HepG2 (cell line): ENCODE measurements around the gene LCN2. TPM values are rescaled to one million over a fixed set of nuclear protein-coding genes. Genes with fewer than 3 reads are reported as not detected.

Experiments used
- FOXK1 ChIP-seq: sonication (generic); formaldehyde crosslinking; IDR thresholded peaks from 2 replicates; pipeline ENCODE4 v1.4.0; 2020; ENCODE audit warnings: low read depth, missing genetic modification reagents, borderline replicate concordance
- FOXO4 ChIP-seq: sonication (generic); formaldehyde crosslinking; conservative IDR thresholded peaks from 2 replicates; pipeline ENCODE4 v1.8.1; 2023; ENCODE audit warnings: missing genetic modification reagents
- GABPA ChIP-seq, 2 experiments: IDR thresholded peaks; 2 replicates each; pipeline ENCODE4 v1.6.1; 2011 to 2016; ENCODE audit warnings: low read depth in 2 of 2, low read length in 1 of 2, missing biosample characterization in 1 of 2, missing genetic modification characterization in 1 of 2
- HNRNPH1 ChIP-seq: fragments of 200-400 bp; formaldehyde crosslinking; optimal IDR thresholded peaks from 2 replicates; pipeline ENCODE3; 2017; ENCODE audit warnings: mild to moderate bottlenecking, low read depth, low read length
- MAFK ChIP-seq, 2 experiments: IDR thresholded peaks in 1 of 2; conservative IDR thresholded peaks in 1 of 2; 2 replicates each; pipeline ENCODE4 v1.6.1; 2011; ENCODE audit warnings: improper control_type of control experiment in 2 of 2, low read length in 2 of 2
- NFYC ChIP-seq: IDR thresholded peaks from 2 replicates; pipeline ENCODE4 v1.6.1; 2016; ENCODE audit warnings: missing genetic modification reagents, missing compliant biosample characterization
- NPAS2 ChIP-seq: sonication (generic); formaldehyde crosslinking; IDR thresholded peaks from 2 replicates; pipeline ENCODE4 v1.8.0; 2022; ENCODE audit warnings: mild to moderate bottlenecking, missing genetic modification reagents, borderline replicate concordance
- NR2F6 ChIP-seq, 2 experiments: IDR thresholded peaks; 2 replicates each; pipeline ENCODE4 v1.6.1; 2016; ENCODE audit warnings: antibody characterized with exemption in 1 of 2, mild to moderate bottlenecking in 1 of 2
- ONECUT2 ChIP-seq: sonication (generic); formaldehyde crosslinking; IDR thresholded peaks from 2 replicates; pipeline ENCODE4 v1.4.0; 2020; ENCODE audit warnings: missing genetic modification reagents
- PRPF4 ChIP-seq: fragments of 200-400 bp; formaldehyde crosslinking; IDR thresholded peaks from 2 replicates; pipeline ENCODE4 v1.6.1; 2016; ENCODE audit warnings: low read length, low read depth; ENCODE audit not compliant: poor library complexity, severe bottlenecking
- RCOR2 ChIP-seq: IDR thresholded peaks from 2 replicates; pipeline ENCODE4 v1.6.1; 2016; ENCODE audit warnings: missing biosample characterization, missing genetic modification reagents
- REPIN1 ChIP-seq: sonication (generic); formaldehyde crosslinking; IDR thresholded peaks from 2 replicates; pipeline ENCODE4 v1.8.0; 2022; ENCODE audit warnings: missing genetic modification reagents, low read depth, mild to moderate bottlenecking, borderline replicate concordance
- RFXAP ChIP-seq: sonication (generic); formaldehyde crosslinking; IDR thresholded peaks from 2 replicates; pipeline ENCODE4 v1.4.0; 2020; ENCODE audit warnings: missing genetic modification reagents, borderline replicate concordance
- SPEN ChIP-seq: sonication (generic); formaldehyde crosslinking; IDR thresholded peaks from 2 replicates; pipeline ENCODE4 v1.5.1; 2020; ENCODE audit warnings: low read depth, mild to moderate bottlenecking, missing genetic modification reagents
- TAF1 ChIP-seq: sonication (generic); formaldehyde crosslinking; IDR thresholded peaks from 2 replicates; pipeline ENCODE4 v1.4.0; 2020; ENCODE audit warnings: missing genetic modification reagents
- ZFP1 ChIP-seq: IDR thresholded peaks from 2 replicates; pipeline ENCODE4 v1.6.1; 2016
- ZMYM2 ChIP-seq: sonication (generic); formaldehyde crosslinking; IDR thresholded peaks from 2 replicates; pipeline ENCODE4 v1.8.0; 2022; ENCODE audit warnings: mild to moderate bottlenecking, missing genetic modification reagents
- ZNF17 ChIP-seq: sonication (generic); formaldehyde crosslinking; IDR thresholded peaks from 2 replicates; pipeline ENCODE4 v1.5.0; 2020; ENCODE audit warnings: mild to moderate bottlenecking, missing genetic modification reagents
- ZNF256 ChIP-seq: sonication (generic); formaldehyde crosslinking; conservative IDR thresholded peaks from 2 replicates; pipeline ENCODE4 v1.4.0; 2020; ENCODE audit warnings: missing genetic modification reagents
- ZNF326 ChIP-seq: sonication (generic); formaldehyde crosslinking; IDR thresholded peaks from 2 replicates; pipeline ENCODE4 v1.4.0; 2020; ENCODE audit warnings: missing genetic modification reagents, borderline replicate concordance
- polyA plus RNA-seq, 8 experiments: library from polyadenylated mRNA; depleted of rRNA in 3 of 8; stranded (reverse) in 7 of 8; unstranded in 1 of 8; fragments of >200 nt; fragmentation: Illumina TruSeq in 4 of 8; extraction: Trizol in 4 of 8; gene quantifications; 2 replicates each; pipeline versions ENCODE4 v1.2.1 to v1.2.3, GENCODE V29; 2011 to 2016; ENCODE audit warnings: low read depth in 4 of 8, missing spikeins in 1 of 8, mixed read lengths in 1 of 8; ENCODE audit not compliant: insufficient read depth in 1 of 8
- total RNA-seq, 5 experiments: library from RNA; depleted of rRNA; stranded (reverse); fragments of >200 nt; fragmentation: Illumina TruSeq; extraction: Trizol; gene quantifications; 2 replicates each; pipeline ENCODE4 v1.2.3, GENCODE V29; 2016; ENCODE audit warnings: low read depth in 1 of 5
- TF ChIP-seq, protein P1 (sequence below): sonication (generic); formaldehyde crosslinking; IDR thresholded peaks from 2 replicates; pipeline ENCODE4 v1.5.0; 2020; ENCODE audit warnings: missing genetic modification reagents
- TF ChIP-seq, protein P2 (sequence below): sonication (generic); formaldehyde crosslinking; IDR thresholded peaks from 2 replicates; pipeline ENCODE4 v1.4.0; 2020; ENCODE audit warnings: mild to moderate bottlenecking, missing genetic modification reagents
- TF ChIP-seq, protein P3 (sequence below): sonication (generic); formaldehyde crosslinking; IDR thresholded peaks from 2 replicates; pipeline ENCODE4 v1.4.0; 2020; ENCODE audit warnings: missing genetic modification reagents
- TF ChIP-seq, protein P4 (sequence below): sonication (generic); formaldehyde crosslinking; IDR thresholded peaks from 2 replicates; pipeline ENCODE4 v1.8.0; 2022; ENCODE audit warnings: mild to moderate bottlenecking, missing genetic modification reagents, borderline replicate concordance

The LCN2 gene
- total and polyA plus RNA-seq, 2 of the 13 experiments (the other 11 are each of a cell fraction or from before 2014, with no cell fraction given), result 0.38 to 1.4 TPM

DNA sequence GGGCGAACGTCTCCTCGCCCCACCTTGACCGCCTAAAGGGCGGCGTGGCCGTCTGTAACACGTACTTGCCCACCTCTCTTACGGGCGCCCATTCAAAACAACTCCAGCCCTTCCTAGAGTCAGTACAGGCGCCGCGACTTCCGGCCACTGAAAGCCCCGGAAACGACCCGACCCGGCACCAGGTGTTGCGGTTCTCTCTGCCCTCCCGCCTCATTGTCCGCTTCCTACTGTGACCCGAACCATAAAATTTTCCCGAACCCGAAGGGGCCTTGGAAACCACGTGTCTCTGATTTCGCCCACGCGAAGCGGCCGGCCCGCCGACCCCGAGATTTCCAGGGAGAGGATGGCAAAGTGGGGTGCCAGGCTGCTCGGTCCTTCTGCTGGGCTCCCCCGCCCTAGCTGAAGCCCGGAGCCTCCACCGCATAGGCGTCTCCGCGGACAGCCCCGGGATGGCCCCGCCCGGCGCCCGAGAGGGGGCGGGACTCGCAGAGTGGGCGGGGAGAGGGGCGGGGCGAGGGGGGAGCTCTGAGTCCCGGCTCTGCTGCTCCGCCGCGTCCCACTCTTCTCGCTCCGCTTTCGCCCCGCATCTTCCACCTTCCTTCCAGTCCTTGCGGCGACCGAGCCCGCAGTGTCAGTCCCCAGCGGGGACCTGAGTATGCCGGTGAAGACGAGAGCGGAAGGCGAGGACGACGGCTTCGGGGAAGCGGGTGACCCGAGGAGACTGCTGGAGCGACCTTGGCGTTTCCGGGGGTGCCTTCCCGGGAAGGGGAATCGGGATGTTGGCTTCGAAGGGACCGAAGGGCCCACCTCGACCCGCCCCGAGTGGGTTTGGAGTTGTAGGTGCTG is 21.0 kb upstream of the LCN2 start (continued):
- TF ChIP-seq, protein P1, sequence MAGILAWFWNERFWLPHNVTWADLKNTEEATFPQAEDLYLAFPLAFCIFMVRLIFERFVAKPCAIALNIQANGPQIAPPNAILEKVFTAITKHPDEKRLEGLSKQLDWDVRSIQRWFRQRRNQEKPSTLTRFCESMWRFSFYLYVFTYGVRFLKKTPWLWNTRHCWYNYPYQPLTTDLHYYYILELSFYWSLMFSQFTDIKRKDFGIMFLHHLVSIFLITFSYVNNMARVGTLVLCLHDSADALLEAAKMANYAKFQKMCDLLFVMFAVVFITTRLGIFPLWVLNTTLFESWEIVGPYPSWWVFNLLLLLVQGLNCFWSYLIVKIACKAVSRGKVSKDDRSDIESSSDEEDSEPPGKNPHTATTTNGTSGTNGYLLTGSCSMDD, result no peak
- TF ChIP-seq FOXO4 (CRISPR knock-in tag), result no peak
- TF ChIP-seq GABPA (IDR thresholded peaks at IDR 0.05; ENCODE audit: low read depth, low read length), result peak; percentile 57
- TF ChIP-seq GABPA (CRISPR knock-in tag; IDR thresholded peaks at IDR 0.05; ENCODE audit: low read depth), result peak; percentile 83
- TF ChIP-seq PRPF4, result no peak
- TF ChIP-seq SPEN (CRISPR knock-in tag), result no peak
- no peak for TF ChIP-seq ZNF256
- no peak for TF ChIP-seq RCOR2 (CRISPR knock-in tag)
- TF ChIP-seq NR2F6 (IDR thresholded peaks at IDR 0.05), result peak; percentile 37; the same call in 1 of the 2 replicates
- no peak for TF ChIP-seq NR2F6 (CRISPR knock-in tag; IDR thresholded peaks at IDR 0.05)
- no peak for TF ChIP-seq ONECUT2 (CRISPR knock-in tag)
- no peak for TF ChIP-seq MAFK (conservative IDR thresholded peaks at IDR 0.05 in 1 of 2, IDR thresholded peaks at IDR 0.05 in 1 of 2; ENCODE audit: low read length in 2 of 2)
- no peak for TF ChIP-seq FOXK1
- TF ChIP-seq ZNF17, result no peak
- TF ChIP-seq NPAS2 (CRISPR knock-in tag), result no peak
- no peak for TF ChIP-seq ZMYM2 (CRISPR knock-in tag)
- TF ChIP-seq ZFP1, result no peak
- TF ChIP-seq TAF1, result peak; percentile 64; the same call in 1 of the 2 replicates
- TF ChIP-seq NFYC (CRISPR knock-in tag), result no peak
- TF ChIP-seq REPIN1 (CRISPR knock-in tag), result no peak
- TF ChIP-seq ZNF326 (CRISPR knock-in tag), result no peak; the same call in 1 of the 2 replicates
- TF ChIP-seq, protein P2, sequence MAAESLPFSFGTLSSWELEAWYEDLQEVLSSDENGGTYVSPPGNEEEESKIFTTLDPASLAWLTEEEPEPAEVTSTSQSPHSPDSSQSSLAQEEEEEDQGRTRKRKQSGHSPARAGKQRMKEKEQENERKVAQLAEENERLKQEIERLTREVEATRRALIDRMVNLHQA (CRISPR knock-in tag), result no peak
- TF ChIP-seq, protein P3, sequence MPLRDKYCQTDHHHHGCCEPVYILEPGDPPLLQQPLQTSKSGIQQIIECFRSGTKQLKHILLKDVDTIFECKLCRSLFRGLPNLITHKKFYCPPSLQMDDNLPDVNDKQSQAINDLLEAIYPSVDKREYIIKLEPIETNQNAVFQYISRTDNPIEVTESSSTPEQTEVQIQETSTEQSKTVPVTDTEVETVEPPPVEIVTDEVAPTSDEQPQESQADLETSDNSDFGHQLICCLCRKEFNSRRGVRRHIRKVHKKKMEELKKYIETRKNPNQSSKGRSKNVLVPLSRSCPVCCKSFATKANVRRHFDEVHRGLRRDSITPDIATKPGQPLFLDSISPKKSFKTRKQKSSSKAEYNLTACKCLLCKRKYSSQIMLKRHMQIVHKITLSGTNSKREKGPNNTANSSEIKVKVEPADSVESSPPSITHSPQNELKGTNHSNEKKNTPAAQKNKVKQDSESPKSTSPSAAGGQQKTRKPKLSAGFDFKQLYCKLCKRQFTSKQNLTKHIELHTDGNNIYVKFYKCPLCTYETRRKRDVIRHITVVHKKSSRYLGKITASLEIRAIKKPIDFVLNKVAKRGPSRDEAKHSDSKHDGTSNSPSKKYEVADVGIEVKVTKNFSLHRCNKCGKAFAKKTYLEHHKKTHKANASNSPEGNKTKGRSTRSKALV, result no peak
- TF ChIP-seq, protein P4, sequence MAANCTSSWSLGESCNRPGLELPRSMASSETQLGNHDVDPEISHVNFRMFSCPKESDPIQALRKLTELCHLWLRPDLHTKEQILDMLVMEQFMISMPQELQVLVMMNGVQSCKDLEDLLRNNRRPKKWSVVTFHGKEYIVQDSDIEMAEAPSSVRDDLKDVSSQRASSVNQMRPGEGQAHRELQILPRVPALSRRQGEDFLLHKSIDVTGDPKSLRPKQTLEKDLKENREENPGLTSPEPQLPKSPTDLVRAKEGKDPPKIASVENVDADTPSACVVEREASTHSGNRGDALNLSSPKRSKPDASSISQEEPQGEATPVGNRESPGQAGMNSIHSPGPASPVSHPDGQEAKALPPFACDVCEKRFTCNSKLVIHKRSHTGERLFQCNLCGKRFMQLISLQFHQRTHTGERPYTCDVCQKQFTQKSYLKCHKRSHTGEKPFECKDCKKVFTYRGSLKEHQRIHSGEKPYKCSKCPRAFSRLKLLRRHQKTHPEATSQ, result no peak
- TF ChIP-seq RFXAP (CRISPR knock-in tag), result 0 out of 2 replicates have a peak, but pooled peaks have one; percentile 36
- no peak for TF ChIP-seq HNRNPH1
